C4-2B (cell line): Measurements from ENCODE around the gene DLGAP1.

Experiments used
- H3K27ac ChIP-seq: fragments of 450-650 bp; 2 replicates; pipeline ENCODE4 v1.5.1; 2017
- CTCF ChIP-seq: fragments of 450-650 bp; conservative IDR thresholded peaks from 2 replicates; pipeline ENCODE4 v1.5.1; 2017; ENCODE audit warnings: mild to moderate bottlenecking
- ZFX ChIP-seq: fragments of 450-650 bp; IDR thresholded peaks from 2 replicates; pipeline ENCODE4 v1.6.1; 2017

Gene DLGAP1

GRCh38 chr18:3808985-3809780 lies 645.9 kb downstream of the DLGAP1 start:
- no peak for TF ChIP-seq CTCF
- no peak overlapping the region for H3K27ac ChIP-seq

- no peak overlapping the region for H3K27ac ChIP-seq
- no peak for TF ChIP-seq CTCF
- TF ChIP-seq ZFX: no peak
These were observed 648.5 kb downstream of the DLGAP1 start for GRCh38 chr18:3806656-3807055.

DNA sequence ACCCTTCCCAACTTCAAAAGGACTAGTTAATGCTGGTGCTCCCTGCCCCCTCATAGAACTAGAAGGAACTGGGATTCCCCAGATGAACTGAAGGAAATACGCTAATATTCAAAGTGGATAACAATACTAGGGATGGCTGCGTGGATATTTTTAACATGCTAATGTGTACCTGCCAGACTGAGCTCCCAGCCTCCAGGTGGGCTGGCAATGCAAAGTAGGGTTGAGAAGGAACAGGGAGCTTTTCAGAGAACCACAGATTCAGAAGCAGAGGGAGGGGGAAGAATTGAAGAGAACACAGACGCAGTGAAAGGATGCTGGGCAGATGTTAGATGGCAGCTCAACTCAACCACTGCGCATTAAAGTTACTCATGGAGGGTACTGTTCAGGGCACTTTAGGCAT lies 650.8 kb downstream of the DLGAP1 start:
- H3K27ac ChIP-seq: no peak overlapping the region

DNA sequence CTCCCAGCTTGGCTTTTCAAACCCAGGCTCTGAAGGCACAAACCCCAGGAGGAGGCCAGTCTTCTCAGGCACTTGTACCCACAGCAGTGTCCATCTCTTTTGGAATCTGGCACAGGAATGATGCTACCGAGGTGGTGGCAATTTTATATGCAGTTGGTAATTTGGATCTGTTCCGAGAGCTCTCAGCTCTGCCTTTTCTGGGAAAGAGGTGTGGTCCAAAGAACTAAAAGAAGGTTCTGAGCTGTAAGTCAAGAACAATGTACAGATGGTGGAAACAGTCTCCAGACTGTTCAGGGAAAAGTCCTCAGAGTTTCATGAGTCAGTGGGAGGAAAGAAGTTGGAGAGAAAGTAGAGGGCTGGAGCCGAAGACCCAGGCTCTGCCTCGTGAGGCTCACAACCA lies 651.8 kb downstream of the DLGAP1 start:
- no peak overlapping the region for H3K27ac ChIP-seq
- TF ChIP-seq CTCF: no peak
- no peak for TF ChIP-seq ZFX

More for the DNA sequence above, 650.8 kb downstream of the DLGAP1 start:
- TF ChIP-seq CTCF (no peak), ZFX (no peak)

- TF ChIP-seq CTCF (no peak), ZFX (no peak)
- H3K27ac ChIP-seq: no peak overlapping the region
These were observed 655.6 kb downstream of the DLGAP1 start for GRCh38 chr18:3799515-3799914.

DNA sequence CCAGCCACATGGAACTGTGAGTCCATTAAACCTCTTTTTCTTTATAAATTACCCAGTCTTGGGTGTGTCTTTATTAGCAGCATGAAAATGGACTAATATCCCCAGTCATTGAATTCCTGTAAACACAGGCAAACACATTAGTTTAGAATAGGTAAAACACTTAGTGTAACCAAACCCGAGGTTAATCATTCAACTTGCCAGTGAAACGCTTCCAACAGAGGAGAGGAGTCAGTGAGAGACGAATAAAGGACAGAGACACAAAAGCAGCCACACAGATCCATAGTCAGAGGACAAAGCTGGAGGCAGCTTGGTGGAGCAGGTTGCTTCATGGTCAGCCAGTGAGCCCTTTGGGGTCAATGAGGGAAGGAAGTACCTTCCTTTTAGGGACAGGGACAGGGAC lies 657.1 kb downstream of the DLGAP1 start:
- TF ChIP-seq CTCF (no peak), ZFX (no peak)

DNA sequence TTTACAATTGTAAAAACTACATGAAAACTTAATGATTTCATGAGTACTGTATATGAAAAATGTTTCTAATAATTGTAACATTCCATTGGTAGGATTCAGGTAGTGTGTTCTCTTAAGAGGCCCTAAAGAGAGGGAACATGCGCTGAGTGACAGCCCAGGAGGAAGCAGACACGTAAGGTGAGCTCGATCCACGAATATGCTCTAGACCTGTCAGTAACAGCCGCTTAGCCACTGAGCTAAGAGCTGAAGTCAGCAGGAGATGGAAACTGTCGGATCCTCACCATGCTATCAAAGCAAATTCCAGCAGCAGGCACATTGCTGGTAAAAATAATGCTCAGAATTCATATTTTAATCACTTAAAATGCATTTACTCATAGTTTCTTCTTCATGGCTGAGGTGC lies 658.7 kb downstream of the DLGAP1 start:
- TF ChIP-seq CTCF (no peak), ZFX (no peak)
- no peak overlapping the region for H3K27ac ChIP-seq

More for the DNA sequence above, 657.1 kb downstream of the DLGAP1 start:
- H3K27ac ChIP-seq: no peak overlapping the region
